Kidney (tissue), 14 donors: ENCODE measurements around the gene C2orf49. TPM values are rescaled to one million over a fixed set of nuclear protein-coding genes. Genes with fewer than 3 reads are reported as not detected.

Experiments
- DNase-seq, 5 donors: peaks; one replicate each; pipeline ENCODE4 v3.0.0-alpha.2; 2013 to 2020
- FAIRE-seq: peaks from 2 replicates; lab custom pipeline; 2012; peaks lifted over from hg19 to GRCh38; lab: Jason Lieb, UNC
- H3K27ac ChIP-seq, 2 donors: one replicate each; pipeline ENCODE4 v1.7.0; 2013; ENCODE audit warnings: low read depth in 2 of 2, low read length in 2 of 2, inconsistent platforms in 1 of 2
- H3K27me3 ChIP-seq: one replicate; pipeline ENCODE4 v1.7.1; 2013; ENCODE audit warnings: low read length, inconsistent platforms; ENCODE audit not compliant: control insufficient read depth, insufficient read depth
- H3K36me3 ChIP-seq, 3 donors: one replicate each; pipeline versions ENCODE4 v1.7.0 to v1.7.1; 2013; ENCODE audit warnings: low read length in 3 of 3, control low read depth in 1 of 3, inconsistent platforms in 1 of 3; ENCODE audit not compliant: insufficient read depth in 3 of 3, control insufficient read depth in 2 of 3
- H3K4me1 ChIP-seq, 3 donors: one replicate each; pipeline versions ENCODE4 v1.7.0 to v1.7.1; 2013; ENCODE audit warnings: low read length in 3 of 3, inconsistent platforms in 1 of 3, low read depth in 1 of 3; ENCODE audit not compliant: control insufficient read depth in 2 of 3, insufficient read depth in 2 of 3
- H3K4me3 ChIP-seq, 3 donors: one replicate each; pipeline versions ENCODE4 v1.7.0 to v1.8.1; 2013; ENCODE audit warnings: low read length in 3 of 3, control low read depth in 1 of 3, inconsistent platforms in 1 of 3
- H3K9ac ChIP-seq, 3 donors: one replicate each; pipeline versions ENCODE4 v1.7.0 to v1.7.1; 2013; ENCODE audit warnings: low read length in 3 of 3, control low read depth in 1 of 3, inconsistent platforms in 1 of 3
- H3K9me3 ChIP-seq, 3 donors: one replicate each; pipeline versions ENCODE4 v1.7.0 to v1.7.1; 2013; ENCODE audit warnings: low read length in 3 of 3, control low read depth in 1 of 3, inconsistent platforms in 1 of 3; ENCODE audit not compliant: control insufficient read depth in 2 of 3, insufficient read depth in 1 of 3
- CTCF ChIP-seq: IDR thresholded peaks from 3 replicates; pipeline ENCODE4 v1.5.1; 2012; ENCODE audit warnings: mild to moderate bottlenecking, moderate library complexity, borderline replicate concordance; ENCODE audit not compliant: insufficient read depth; ENCODE audit errors: extremely low read depth
- intact Hi-C: fragments of 100-400 bp; cut with DNase I; formaldehyde crosslinking; loops from one replicate; pipeline ENCODE4 v1.11.1; 2022
- polyA plus RNA-seq: library from polyadenylated mRNA; stranded (reverse); fragments of 350-450 nt; fragmentation: Illumina TruSeq; extraction: RNeasy Lipid Tissue Mini Kit (QIAGEN cat#74804); gene quantifications from one replicate; pipeline ENCODE4 v1.2.3, GENCODE V29; 2014; ENCODE audit warnings: low read depth, low replicate concordance; ENCODE audit not compliant: insufficient read depth
- total RNA-seq: library from RNA; stranded (reverse); fragmentation: NEBNext Ultra II Directional; extraction: Animal tissue kit (Norgen Biotek cat#: 25700); gene quantifications from one replicate; pipeline ENCODE4 v1.2.1, GENCODE V29; 2021
- donor health status: control.
- donor health status: control.
- donor health status: control.
- donor health status: control.
- donor health status: control.
- donor health status: DM: yes; HTN: yes; CAD: no.
- donor health status: Normal renal cell carcinoma (clear cell type).

C2orf49 gene
- total and polyA plus RNA-seq, 2 donors from 2014 or later: 6.8 to 15.0 TPM

- no peak overlapping the region for H3K9ac ChIP-seq
- TF ChIP-seq CTCF: no peak
- H3K27me3 ChIP-seq: no peaks in the 10 kb centered on the region
- H3K9me3 ChIP-seq: no peaks in the 10 kb centered on the region
- DNase-seq: peak in 2 of 5 donors; percentile 67 to 77
- H3K36me3 ChIP-seq: peaks cover 0 to 4% (median 4%) of the 10 kb centered on the region in 3 donors
- no peak overlapping the region for H3K4me3 ChIP-seq
- no peak for FAIRE-seq
- H3K27ac ChIP-seq: no peak overlapping the region
- peaks cover 0 to 5% (median 0%) of the 10 kb centered on the region in 3 donors for H3K4me1 ChIP-seq
- intact Hi-C loops: no loop called here
Measured at GRCh38 chr2:105388971-105389381, 51.6 kb downstream of the C2orf49 start.

- Histone ChIP-seq H3K9me3 (no peaks in the 10 kb centered on the region), H3K36me3 (peaks cover 0 to 4% (median 0%) of the 10 kb centered on the region in 3 donors), H3K4me1 (peaks cover 0 to 5% (median under 1%) of the 10 kb centered on the region in 3 donors), H3K27me3 (no peaks in the 10 kb centered on the region), H3K9ac (no peak overlapping the region), H3K4me3 (no peak overlapping the region), H3K27ac (no peak overlapping the region)
- FAIRE-seq (no peak), DNase-seq (no peak)
- intact Hi-C loops: no loop called here
- TF ChIP-seq CTCF: no peak
Measured at GRCh38 chr2:105390454-105390853, 53.1 kb downstream of the C2orf49 start.

GRCh38 chr2:105391058-105391627 is 53.8 kb downstream of the C2orf49 start:
- no peak for TF ChIP-seq CTCF
- H3K9me3 ChIP-seq: no peaks in the 10 kb centered on the region
- intact Hi-C loops: no loop called here
- H3K27me3 ChIP-seq: no peaks in the 10 kb centered on the region
- H3K36me3 ChIP-seq: no peaks in the 10 kb centered on the region
- DNase-seq (peak in 1 of 5 donors; percentile 5), FAIRE-seq (no peak)
- H3K9ac ChIP-seq: no peak overlapping the region
- no peak overlapping the region for H3K4me3 ChIP-seq
- H3K27ac ChIP-seq: no peak overlapping the region
- peaks cover 0 to 5% (median 5%) of the 10 kb centered on the region in 3 donors for H3K4me1 ChIP-seq
